ENCODE results near the gene SYT14. TPM values are rescaled to one million over a fixed set of nuclear protein-coding genes. Genes with fewer than 3 reads are reported as not detected.

The SYT14 gene
- polyA plus RNA-seq, 1 donor from 2014 or later, result 21.9 TPM

- H3K27me3 ChIP-seq (ENCODE audit: insufficient read depth, low read depth, low read length), result no peaks in the 10 kb centered on the region
- H3K9me2 ChIP-seq (ENCODE audit: insufficient read depth, low read length), result no peaks in the 10 kb centered on the region
- TF ChIP-seq EP300 (conservative IDR thresholded peaks at IDR 0.05; ENCODE audit: poor library complexity, severe bottlenecking), result no peak
- no peak for TF ChIP-seq POLR2AphosphoS5 (IDR thresholded peaks at IDR 0.05)
- no peak for TF ChIP-seq REST (IDR thresholded peaks at IDR 0.05; ENCODE audit: borderline replicate concordance)
- no peak for TF ChIP-seq EZH2 (IDR thresholded peaks at IDR 0.05; ENCODE audit: borderline replicate concordance, insufficient read depth, low read length, poor library complexity, severe bottlenecking)
- TF ChIP-seq TAF1 (IDR thresholded peaks at IDR 0.05; ENCODE audit: low read depth), result no peak
- no peak for TF ChIP-seq RAD21 (conservative IDR thresholded peaks at IDR 0.05)
- TF ChIP-seq SMC3 (conservative IDR thresholded peaks at IDR 0.05; ENCODE audit: poor library complexity), result no peak
- no peak for TF ChIP-seq CTCF (IDR thresholded peaks at IDR 0.05; ENCODE audit: poor library complexity, severe bottlenecking)
- no peak for TF ChIP-seq MXI1 (conservative IDR thresholded peaks at IDR 0.05; ENCODE audit: poor library complexity, severe bottlenecking)
- no peaks in the 10 kb centered on the region for H3K36me3 ChIP-seq (ENCODE audit: insufficient read depth, low read length)
- no peaks in the 10 kb centered on the region for H3F3A ChIP-seq (ENCODE audit: insufficient read depth, low read length, poor library complexity, severe bottlenecking)
- no peak overlapping the region for H3K4me3 ChIP-seq (ENCODE audit: low read length)
- H3K4me2 ChIP-seq (ENCODE audit: low read length), result no peak overlapping the region
- no peak overlapping the region for H3K27ac ChIP-seq (ENCODE audit: low read length)
- H4K20me1 ChIP-seq (ENCODE audit: insufficient read depth), result no peaks in the 10 kb centered on the region
- no peak overlapping the region for H2AFZ ChIP-seq (ENCODE audit: low read depth, low read length)
- no peaks in the 10 kb centered on the region for H3K79me2 ChIP-seq (replicated peaks; ENCODE audit: insufficient read depth, low read length)
- no peaks in the 10 kb centered on the region for H3K9me3 ChIP-seq (ENCODE audit: low read length)
- H3K9ac ChIP-seq (ENCODE audit: low read length), result no peak overlapping the region
Measured at GRCh38 chr1:209889077-209889418, 49.0 kb upstream of the SYT14 start.

GRCh38 chr1:209890641-209891330 is 47.2 kb upstream of the SYT14 start:
- Histone ChIP-seq H3K4me3 (ENCODE audit: low read length) (no peak overlapping the region), H3K9me3 (ENCODE audit: low read length) (no peaks in the 10 kb centered on the region), H3K27me3 (ENCODE audit: insufficient read depth, low read depth, low read length) (no peaks in the 10 kb centered on the region), H3F3A (ENCODE audit: insufficient read depth, low read length, poor library complexity, severe bottlenecking) (no peaks in the 10 kb centered on the region), H3K9me2 (ENCODE audit: insufficient read depth, low read length) (no peaks in the 10 kb centered on the region), H3K79me2 (replicated peaks; ENCODE audit: insufficient read depth, low read length) (no peaks in the 10 kb centered on the region), H3K36me3 (ENCODE audit: insufficient read depth, low read length) (no peaks in the 10 kb centered on the region), H2AFZ (ENCODE audit: low read depth, low read length) (no peak overlapping the region), H3K4me2 (ENCODE audit: low read length) (no peak overlapping the region), H3K9ac (ENCODE audit: low read length) (no peak overlapping the region), H4K20me1 (ENCODE audit: insufficient read depth) (no peaks in the 10 kb centered on the region), H3K27ac (ENCODE audit: low read length) (no peak overlapping the region)
- TF ChIP-seq CTCF (IDR thresholded peaks at IDR 0.05; ENCODE audit: poor library complexity, severe bottlenecking) (no peak), EP300 (conservative IDR thresholded peaks at IDR 0.05; ENCODE audit: poor library complexity, severe bottlenecking) (no peak), REST (IDR thresholded peaks at IDR 0.05; ENCODE audit: borderline replicate concordance) (no peak), RAD21 (conservative IDR thresholded peaks at IDR 0.05) (no peak), POLR2AphosphoS5 (IDR thresholded peaks at IDR 0.05) (no peak), EZH2 (IDR thresholded peaks at IDR 0.05; ENCODE audit: borderline replicate concordance, insufficient read depth, low read length, poor library complexity, severe bottlenecking) (no peak), MXI1 (conservative IDR thresholded peaks at IDR 0.05; ENCODE audit: poor library complexity, severe bottlenecking) (no peak), TAF1 (IDR thresholded peaks at IDR 0.05; ENCODE audit: low read depth) (no peak), SMC3 (conservative IDR thresholded peaks at IDR 0.05; ENCODE audit: poor library complexity) (no peak)

Data from neural cell (in vitro differentiated cells).